CD4-positive, alpha-beta T cell treated with Interleukin-15 for 4 hours (primary cell): ENCODE results near the gene LRRC4.

ENCODE experiments used
- DNase-seq: peaks from one replicate; pipeline ENCODE4 v3.0.0-alpha.2; 2020; ENCODE audit warnings: low spot score

Gene LRRC4

GRCh38 chr7:128031901-128032604 lies 816 bp upstream of the LRRC4 start:
- DNase-seq, result peak; percentile 46

GRCh38 chr7:128030263-128030653 lies 979 bp downstream of the LRRC4 start:
- no peak for DNase-seq

GRCh38 chr7:128029405-128029995 lies 1.7 kb downstream of the LRRC4 start:
- no peak for DNase-seq

GRCh38 chr7:128027485-128027980 lies 3.7 kb downstream of the LRRC4 start:
- no peak for DNase-seq

GRCh38 chr7:128026551-128026950 lies 4.7 kb downstream of the LRRC4 start:
- no peak for DNase-seq

GRCh38 chr7:128025819-128026218 lies 5.4 kb downstream of the LRRC4 start:
- no peak for DNase-seq

GRCh38 chr7:128025380-128025779 lies 5.9 kb downstream of the LRRC4 start:
- no peak for DNase-seq

GRCh38 chr7:128024151-128024550 lies 7.1 kb downstream of the LRRC4 start:
- no peak for DNase-seq

- no peak for DNase-seq
Observed at GRCh38 chr7:128022631-128023532, 8.4 kb downstream of the LRRC4 start.

- DNase-seq, result no peak
Observed at GRCh38 chr7:128021366-128021765, 9.9 kb downstream of the LRRC4 start.

GRCh38 chr7:128020159-128020558 lies 11.1 kb downstream of the LRRC4 start:
- no peak for DNase-seq

- no peak for DNase-seq
Observed at GRCh38 chr7:128019288-128019687, 11.9 kb downstream of the LRRC4 start.

- DNase-seq, result no peak
Observed at GRCh38 chr7:128017862-128018845, 13.1 kb downstream of the LRRC4 start.

GRCh38 chr7:128017460-128017859 lies 13.8 kb downstream of the LRRC4 start:
- no peak for DNase-seq

GRCh38 chr7:128014811-128015210 lies 16.4 kb downstream of the LRRC4 start:
- no peak for DNase-seq

GRCh38 chr7:128011131-128011661 lies 20.0 kb downstream of the LRRC4 start:
- DNase-seq, result no peak

- DNase-seq, result no peak
Observed at GRCh38 chr7:128010391-128011127, 20.7 kb downstream of the LRRC4 start.

- DNase-seq, result no peak
Observed at GRCh38 chr7:128008744-128009143, 22.5 kb downstream of the LRRC4 start.

GRCh38 chr7:128008141-128008540 lies 23.1 kb downstream of the LRRC4 start:
- DNase-seq, result no peak

- DNase-seq, result no peak
Observed at GRCh38 chr7:128007303-128007680, 23.9 kb downstream of the LRRC4 start.
